Muscle layer of colon (tissue), 2 donors: ENCODE results near the gene TNFRSF4.

Source experiments
- H3K27ac ChIP-seq: one replicate; pipeline ENCODE4 v1.7.0; 2013; ENCODE audit warnings: low read depth, mild to moderate bottlenecking, low read length, moderate library complexity
- H3K27me3 ChIP-seq, 2 donors: one replicate each; pipeline ENCODE4 v1.7.0; 2013; ENCODE audit warnings: low read length in 2 of 2, mild to moderate bottlenecking in 2 of 2; ENCODE audit not compliant: insufficient read depth in 2 of 2, control insufficient read depth in 1 of 2
- H3K36me3 ChIP-seq: one replicate; pipeline ENCODE4 v1.7.0; 2013; ENCODE audit warnings: mild to moderate bottlenecking, low read length; ENCODE audit not compliant: insufficient read depth
- H3K4me1 ChIP-seq: one replicate; pipeline ENCODE4 v1.7.0; 2013; ENCODE audit warnings: mild to moderate bottlenecking, low read length; ENCODE audit not compliant: insufficient read depth
- H3K4me3 ChIP-seq, 2 donors: one replicate each; pipeline ENCODE4 v1.7.0; 2013; ENCODE audit warnings: low read length in 2 of 2, low read depth in 1 of 2, mild to moderate bottlenecking in 1 of 2, moderate library complexity in 1 of 2
- H3K9ac ChIP-seq: one replicate; pipeline ENCODE4 v1.7.0; 2013; ENCODE audit warnings: low read length
- H3K9me3 ChIP-seq: one replicate; pipeline ENCODE4 v1.7.0; 2013; ENCODE audit warnings: mild to moderate bottlenecking, low read length
- donor health status: abdominal sarcoma.
- donor health status: Adenocarcinoma of cecum.

Gene TNFRSF4

GRCh38 chr1:1236945-1237873, 23.3 kb upstream of the TNFRSF4 start:
- H3K9ac ChIP-seq, result no peak overlapping the region
- H3K4me3 ChIP-seq, result no peak overlapping the region
- no peak overlapping the region for H3K27ac ChIP-seq
- H3K36me3 ChIP-seq, result peaks cover 11% of the 10 kb centered on the region
- H3K4me1 ChIP-seq, result peaks cover 4% of the 10 kb centered on the region
- H3K9me3 ChIP-seq, result no peaks in the 10 kb centered on the region
- H3K27me3 ChIP-seq, result peaks cover 0 to 42% of the 10 kb centered on the region in 2 donors

GRCh38 chr1:1236176-1236763, 22.3 kb upstream of the TNFRSF4 start:
- H3K9me3 ChIP-seq, result no peaks in the 10 kb centered on the region

GRCh38 chr1:1235016-1235744, 21.2 kb upstream of the TNFRSF4 start:
- Histone ChIP-seq H3K9ac (no peak overlapping the region), H3K36me3 (peaks cover 11% of the 10 kb centered on the region), H3K4me3 (no peak overlapping the region), H3K9me3 (no peaks in the 10 kb centered on the region), H3K4me1 (peaks cover 15% of the 10 kb centered on the region), H3K27me3 (peaks cover 0 to 38% of the 10 kb centered on the region in 2 donors), H3K27ac (no peak overlapping the region)

More at GRCh38 chr1:1236176-1236763, 22.3 kb upstream of the TNFRSF4 start:
- Histone ChIP-seq H3K27ac (no peak overlapping the region), H3K4me3 (no peak overlapping the region), H3K36me3 (peaks cover 11% of the 10 kb centered on the region), H3K4me1 (peaks cover 4% of the 10 kb centered on the region), H3K9ac (no peak overlapping the region), H3K27me3 (peaks cover 0 to 42% of the 10 kb centered on the region in 2 donors)

- H3K9me3 ChIP-seq, result no peaks in the 10 kb centered on the region
- peaks cover 24% of the 10 kb centered on the region for H3K4me1 ChIP-seq
- H3K27me3 ChIP-seq, result peaks cover 0 to 29% of the 10 kb centered on the region in 2 donors
- no peak overlapping the region for H3K27ac ChIP-seq
- no peak overlapping the region for H3K4me3 ChIP-seq
- H3K36me3 ChIP-seq, result peaks cover 11% of the 10 kb centered on the region
- H3K9ac ChIP-seq, result no peak overlapping the region
These were observed 20.3 kb upstream of the TNFRSF4 start for GRCh38 chr1:1234180-1234808.

- Histone ChIP-seq H3K4me1 (peaks cover 25% of the 10 kb centered on the region), H3K36me3 (peaks cover 11% of the 10 kb centered on the region), H3K4me3 (no peak overlapping the region), H3K27me3 (peaks cover 0 to 21% of the 10 kb centered on the region in 2 donors), H3K9me3 (no peaks in the 10 kb centered on the region), H3K9ac (no peak overlapping the region), H3K27ac (no peak overlapping the region)
These were observed 19.6 kb upstream of the TNFRSF4 start for GRCh38 chr1:1233567-1233892.

GRCh38 chr1:1232796-1233566, 19.0 kb upstream of the TNFRSF4 start:
- peaks cover 0 to 16% of the 10 kb centered on the region in 2 donors for H3K27me3 ChIP-seq
- no peak overlapping the region for H3K9ac ChIP-seq
- no peaks in the 10 kb centered on the region for H3K9me3 ChIP-seq
- peaks cover 25% of the 10 kb centered on the region for H3K4me1 ChIP-seq
- H3K4me3 ChIP-seq, result peak overlapping the region; percentile 27 to 36
- peaks cover 11% of the 10 kb centered on the region for H3K36me3 ChIP-seq
- no peak overlapping the region for H3K27ac ChIP-seq

- peak within 1 kb of the TSS; percentile 66 to 99 for H3K4me3 ChIP-seq
- peaks cover 17% of the 10 kb centered on the region for H3K36me3 ChIP-seq
- H3K27ac ChIP-seq, result peak within 1 kb of the TSS; percentile 75
- peaks cover 0 to 9% of the 10 kb centered on the region in 2 donors for H3K27me3 ChIP-seq
- no peaks in the 10 kb centered on the region for H3K9me3 ChIP-seq
- H3K4me1 ChIP-seq, result peaks cover 25% of the 10 kb centered on the region
- peak within 1 kb of the TSS; percentile 76 for H3K9ac ChIP-seq
These were observed 18.3 kb upstream of the TNFRSF4 start, which contains the start of gene B3GALT6 for GRCh38 chr1:1232208-1232795. Gene B3GALT6, plus strand, starts transcription at chr1:1232237. Its CDS starts 42 bp downstream, at chr1:1232279.

GRCh38 chr1:1231400-1232207, 17.7 kb upstream of the TNFRSF4 start, which contains the start of gene SDF4:
Gene SDF4, minus strand, starts transcription at chr1:1232001. Its CDS starts 3,229 bp downstream, at chr1:1228772.
- Histone ChIP-seq H3K27me3 (peaks cover 0 to 2% of the 10 kb centered on the region in 2 donors), H3K4me1 (peaks cover 25% of the 10 kb centered on the region), H3K36me3 (peaks cover 17% of the 10 kb centered on the region), H3K9ac (peak within 1 kb of the TSS; percentile 76), H3K27ac (peak within 1 kb of the TSS; percentile 75), H3K4me3 (peak within 1 kb of the TSS; percentile 66 to 99), H3K9me3 (no peaks in the 10 kb centered on the region)

- Histone ChIP-seq H3K4me3 (peak overlapping the region; percentile 66 to 99), H3K27me3 (no peaks in the 10 kb centered on the region), H3K9me3 (no peaks in the 10 kb centered on the region), H3K36me3 (peaks cover 19% of the 10 kb centered on the region), H3K27ac (peak overlapping the region; percentile 75), H3K4me1 (peaks cover 25% of the 10 kb centered on the region), H3K9ac (peak overlapping the region; percentile 76)
These were observed 16.9 kb upstream of the TNFRSF4 start for GRCh38 chr1:1230656-1231399.
